Measurements from ENCODE around the gene PHKA1.
"Not testable (repeated sequence)": the region's sequence is repeated elsewhere in the genome, so short reads cannot be mapped to it uniquely, and the experiment has no call there.

Gene PHKA1

DNA sequence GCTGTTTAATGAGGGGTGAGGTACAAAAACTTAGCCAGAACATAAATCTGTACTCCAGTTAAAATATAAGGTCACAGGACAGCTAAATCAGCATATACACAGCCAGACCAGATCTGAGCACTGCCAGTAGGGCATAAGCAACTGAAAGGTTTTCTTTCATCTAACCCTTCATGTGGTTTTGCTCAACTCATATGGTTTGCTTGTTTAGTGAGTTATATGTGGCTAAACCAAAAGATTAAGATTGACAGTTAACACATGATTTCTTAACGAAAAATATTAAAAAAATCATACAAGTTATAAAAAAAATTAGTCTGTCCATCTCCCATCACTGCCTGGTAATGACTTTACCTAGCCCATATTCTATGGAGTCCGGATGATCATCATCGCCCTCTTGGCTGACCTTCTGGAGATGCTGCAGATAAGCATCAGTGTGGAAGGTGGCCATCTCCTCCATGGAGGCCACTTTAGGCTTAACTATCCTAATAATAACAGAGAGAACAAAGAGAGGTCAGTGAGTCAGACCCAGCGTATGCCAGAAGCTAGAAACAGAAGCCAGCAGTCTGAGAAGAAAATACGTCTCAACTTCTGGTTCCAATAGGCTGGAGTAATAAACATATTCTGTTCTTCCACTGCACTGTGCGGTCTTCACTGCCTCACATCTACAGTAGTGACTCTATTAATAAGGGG is 145.6 kb downstream of the PHKA1 start:
- DNase-seq = no peak

DNA sequence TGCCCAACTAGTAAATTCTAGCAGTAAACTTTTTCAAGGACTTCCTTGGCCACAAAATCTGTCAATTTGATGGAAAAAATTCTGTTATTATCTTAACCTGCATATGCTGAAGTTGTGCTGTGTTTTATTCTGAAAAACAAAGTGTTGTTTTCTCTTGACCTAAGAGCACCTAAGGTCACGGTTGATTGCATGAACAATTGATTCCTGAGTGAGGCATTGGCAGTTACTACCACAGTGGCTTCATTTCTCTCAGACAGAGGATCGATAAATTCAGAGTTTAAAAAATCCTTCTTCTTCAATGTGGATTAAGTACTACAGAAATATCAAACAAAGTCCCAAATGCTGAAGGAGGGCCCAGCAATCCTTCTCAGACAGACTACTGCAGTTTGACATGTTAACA is 147.7 kb downstream of the PHKA1 start:
- DNase-seq = no peak

DNA sequence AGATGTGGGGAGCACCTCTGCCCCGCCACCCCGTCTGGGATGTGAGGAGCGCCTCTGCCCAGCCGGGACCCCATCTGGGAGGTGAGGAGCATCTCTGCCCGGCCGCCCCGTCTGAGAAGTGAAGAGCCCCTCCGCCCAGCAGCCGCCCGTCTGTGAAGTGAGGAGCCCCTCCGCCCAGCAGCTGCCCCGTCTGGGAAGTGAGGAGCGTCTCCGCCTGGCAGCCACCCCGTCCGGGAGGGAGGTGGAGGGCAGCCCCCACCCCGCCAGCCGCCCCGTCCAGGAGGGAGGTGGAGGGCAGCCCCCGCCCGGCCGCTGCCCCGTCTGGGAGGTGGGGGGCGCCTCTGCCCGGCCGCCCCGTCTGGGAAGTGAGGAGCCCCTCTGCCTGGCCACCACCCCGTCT is 154.5 kb downstream of the PHKA1 start:
- not testable (repeated sequence) for DNase-seq

GRCh38 chrX:72554448-72555140 is 159.5 kb downstream of the PHKA1 start:
- DNase-seq = no peak

GRCh38 chrX:72552443-72552842 is 161.7 kb downstream of the PHKA1 start:
- not testable (repeated sequence) for DNase-seq

GRCh38 chrX:72545990-72546389 is 168.1 kb downstream of the PHKA1 start:
- DNase-seq = peak; percentile 29

DNA sequence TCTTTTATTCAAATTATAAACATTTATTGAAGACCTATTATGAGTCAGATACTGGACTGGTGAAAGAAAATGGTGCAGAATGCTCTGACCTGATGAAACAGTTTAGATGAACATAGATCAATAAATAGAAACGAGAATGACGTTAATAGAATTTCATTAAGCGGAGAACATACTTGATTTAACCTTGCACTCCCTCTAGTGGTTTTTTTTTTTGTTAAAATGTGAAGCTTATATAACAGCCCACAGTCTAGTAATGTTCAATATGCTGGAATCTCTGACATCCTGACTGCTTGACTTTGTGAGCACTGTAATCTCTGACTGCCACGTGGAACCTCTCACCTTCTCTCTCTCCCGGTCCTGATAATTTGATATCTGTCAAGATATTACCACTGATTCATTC is 173.8 kb downstream of the PHKA1 start:
- peak; percentile 44 for DNase-seq

DNA sequence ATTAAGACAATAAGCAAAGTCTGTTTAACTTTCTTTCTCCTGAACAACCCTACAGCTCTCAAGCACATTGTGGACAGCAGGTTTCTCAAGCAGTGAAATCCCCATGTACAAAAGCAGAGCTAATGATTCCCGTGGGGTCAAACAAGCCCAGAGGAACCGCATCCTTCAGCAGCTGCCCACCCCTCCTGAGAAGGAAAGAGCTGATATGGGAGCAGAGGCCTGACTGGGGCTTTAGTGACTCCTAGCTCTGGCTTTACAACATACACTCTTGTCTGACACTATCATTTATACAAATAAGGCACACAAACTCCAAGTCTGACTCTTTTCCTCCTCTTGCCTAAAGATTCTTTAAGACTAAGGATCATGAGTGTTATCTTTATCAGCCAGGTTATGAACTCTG is 174.3 kb downstream of the PHKA1 start:
- DNase-seq = no peak

GRCh38 chrX:72536542-72536941 is 177.6 kb downstream of the PHKA1 start:
- DNase-seq = peak; percentile 17

DNA sequence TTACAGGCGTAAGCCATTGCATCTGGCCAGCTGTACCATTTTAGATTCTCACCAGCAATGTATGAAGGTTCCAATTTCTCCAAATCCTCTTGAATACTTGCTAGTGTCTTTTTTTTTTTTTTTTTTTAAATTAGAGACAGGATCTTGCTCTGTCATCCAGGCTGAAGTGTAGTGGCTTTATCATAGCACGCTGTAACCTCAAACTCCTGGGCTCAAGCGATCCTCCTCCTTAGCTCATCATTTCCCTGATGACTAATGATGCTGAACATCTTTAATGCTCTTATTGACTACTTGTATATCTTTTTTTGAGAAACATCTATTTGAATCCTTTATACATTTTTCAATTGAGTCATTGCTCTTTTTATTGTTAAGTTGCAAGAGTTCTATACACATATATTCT is 181.7 kb downstream of the PHKA1 start:
- DNase-seq = no peak

All from NCI-H1092 treated with DMSO at 0.1 percent for 48 hours (cell line).